ENCODE data around the gene LPCAT1.

The LPCAT1 gene

DNA sequence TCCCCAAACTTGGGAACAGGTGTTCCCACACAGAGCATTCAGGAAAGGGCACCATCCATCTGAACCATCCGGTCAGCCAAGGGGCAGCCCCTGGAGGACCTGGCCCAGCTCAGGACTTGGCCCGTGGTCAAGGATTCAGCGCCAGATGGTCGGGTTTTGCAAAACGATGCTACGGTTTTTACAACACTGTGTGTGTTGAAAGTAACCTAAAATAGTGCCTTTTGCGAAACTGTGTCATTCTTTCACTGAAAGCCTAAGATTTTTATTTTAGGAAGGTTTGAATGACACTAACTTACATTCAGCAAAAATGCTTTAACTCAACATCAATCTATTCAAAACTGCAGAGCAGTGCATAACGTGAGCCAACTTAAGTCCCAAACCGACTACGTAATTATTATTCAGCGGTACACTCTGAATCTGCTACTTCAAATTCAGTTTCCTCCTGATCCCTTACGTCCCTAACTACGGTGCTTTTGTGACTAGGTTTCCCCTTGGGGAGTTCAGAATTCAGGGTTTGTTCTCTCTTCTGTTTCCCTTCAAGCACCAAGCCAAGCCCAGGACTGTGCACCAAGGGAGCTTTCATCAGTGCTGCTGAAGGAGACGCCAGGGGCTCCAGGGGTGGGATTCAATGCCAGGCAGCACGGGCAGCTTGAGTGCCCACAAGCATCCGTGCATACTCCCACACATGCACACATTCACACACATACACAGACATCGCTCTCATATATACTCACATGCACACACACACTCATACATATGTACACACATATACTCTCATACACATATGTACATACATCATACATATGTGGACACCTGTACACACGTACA lies 25.8 kb downstream of the LPCAT1 start:
- DNase-seq (ENCODE audit: low read depth, low spot score), result no peak

DNA sequence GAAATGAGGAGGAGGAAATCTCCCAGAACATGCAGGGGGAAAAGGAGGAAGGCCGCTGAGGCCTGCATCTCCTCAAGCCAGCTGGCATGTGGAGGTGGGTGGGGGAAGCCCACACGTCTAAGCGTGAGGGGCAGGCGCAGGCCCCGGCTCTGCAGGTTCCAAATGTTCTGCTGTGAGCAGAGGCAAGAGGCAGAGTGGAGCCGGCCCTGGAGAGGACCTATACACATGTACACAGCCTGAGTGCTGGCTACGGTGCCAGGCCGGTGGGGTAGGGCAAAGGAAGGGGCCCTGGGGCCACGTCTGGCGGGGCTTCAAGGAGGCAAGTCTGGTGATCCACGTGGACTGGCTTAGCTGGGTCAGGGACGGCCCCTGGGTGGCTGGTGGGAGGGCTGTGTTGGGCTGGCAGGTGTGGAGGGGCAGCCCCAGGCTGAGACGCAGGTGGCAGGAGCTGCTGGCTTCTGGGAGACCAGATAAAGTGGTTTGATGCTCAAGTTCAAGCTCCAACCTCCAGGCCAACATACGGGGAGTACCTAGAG lies 26.4 kb downstream of the LPCAT1 start:
- no peak for DNase-seq (ENCODE audit: low read depth, low spot score)

DNA sequence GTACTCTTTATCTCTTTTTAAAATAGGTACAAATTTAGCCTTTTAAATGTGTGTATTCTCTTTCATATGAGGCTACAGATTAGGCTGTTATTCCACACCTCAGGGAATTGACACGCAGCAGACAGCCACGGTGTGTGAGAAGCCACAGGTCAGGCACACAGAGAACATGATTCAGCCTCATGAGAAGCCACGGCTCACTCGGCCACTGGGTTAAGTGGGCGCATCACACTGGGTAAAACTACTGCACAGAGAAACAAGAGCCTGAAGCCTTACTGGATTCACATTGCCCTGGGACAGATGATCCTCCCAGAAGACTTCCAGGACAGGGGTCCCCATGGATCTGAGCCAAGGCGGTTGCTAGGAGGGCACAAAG lies 28.2 kb downstream of the LPCAT1 start:
- DNase-seq (ENCODE audit: low read depth, low spot score), result no peak

DNA sequence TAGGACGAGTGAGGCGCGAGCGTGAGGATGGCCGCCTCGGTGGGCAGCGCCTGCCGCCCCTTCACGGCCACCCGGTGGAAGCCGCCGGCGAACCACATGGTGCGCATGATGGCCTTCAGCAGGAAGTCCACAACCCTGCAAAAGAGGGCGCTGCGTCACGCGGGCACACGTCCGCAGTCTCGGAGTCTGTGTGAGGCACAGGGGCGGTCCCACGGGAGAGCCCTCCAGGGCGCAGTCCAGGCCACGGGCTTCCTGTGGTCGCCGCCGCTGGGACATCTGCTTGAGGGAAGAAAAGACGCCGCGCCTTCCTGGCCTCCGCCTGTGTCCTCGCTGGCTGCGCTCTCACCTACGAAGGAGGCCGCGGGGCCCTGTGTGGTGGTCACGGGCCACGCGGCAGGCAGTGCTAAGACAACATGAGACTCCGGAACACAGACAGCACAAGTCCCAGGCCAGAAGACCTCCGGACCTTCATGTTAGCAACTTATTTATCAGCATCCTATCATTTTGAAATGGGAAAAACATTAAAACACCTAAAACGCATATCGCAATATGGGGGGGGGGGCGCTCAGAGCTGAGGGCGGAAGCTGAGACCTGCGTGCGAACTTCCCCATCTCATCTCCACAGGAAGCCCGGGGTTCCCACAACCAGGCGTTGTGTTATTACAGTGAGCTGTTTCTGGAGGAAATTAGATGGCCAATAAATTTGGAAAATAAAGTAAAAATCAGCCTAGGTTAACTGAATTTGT lies 28.8 kb downstream of the LPCAT1 start:
- no peak for DNase-seq (ENCODE audit: low read depth, low spot score)

DNA sequence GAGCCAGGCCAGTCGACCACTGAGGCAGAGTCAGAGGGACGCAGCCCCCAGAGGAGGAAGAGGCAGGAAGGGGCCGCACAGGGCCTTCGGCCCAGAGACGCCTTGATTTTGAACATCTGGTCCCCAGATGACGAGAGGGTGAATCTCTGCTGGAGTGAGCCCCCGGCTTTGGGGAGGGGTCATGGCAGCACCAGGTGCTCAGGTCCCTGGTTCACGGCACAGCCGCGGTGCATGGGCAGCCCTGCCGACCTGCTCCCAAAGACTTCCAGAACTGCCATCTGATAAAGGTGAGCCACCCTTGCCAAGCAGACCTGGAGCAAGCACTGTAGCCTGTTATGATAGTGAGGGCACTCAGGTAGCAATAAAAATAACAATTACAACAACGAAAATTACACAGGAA lies 29.8 kb downstream of the LPCAT1 start:
- DNase-seq (ENCODE audit: low read depth, low spot score), result no peak

DNA sequence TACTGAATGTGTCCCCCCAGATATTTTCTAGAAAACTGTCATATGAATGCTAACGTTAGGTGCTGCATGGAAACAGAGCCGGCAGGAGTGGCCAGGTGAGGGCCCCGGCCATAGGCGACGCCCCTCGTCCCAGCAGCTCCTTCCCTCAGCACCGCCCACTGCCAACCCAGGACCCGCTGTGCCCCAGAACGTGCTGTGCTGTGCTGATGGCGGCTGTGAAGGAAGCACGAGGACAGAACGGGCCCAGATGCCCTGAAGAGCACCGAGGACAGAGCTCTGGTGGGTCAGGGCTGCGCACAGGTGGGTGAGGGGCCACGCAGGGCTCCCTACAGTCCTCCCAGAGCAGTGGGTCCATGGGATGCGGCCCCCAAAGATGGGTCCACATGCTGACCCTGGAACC lies 30.3 kb downstream of the LPCAT1 start:
- no peak for DNase-seq (ENCODE audit: low read depth, low spot score)

DNA sequence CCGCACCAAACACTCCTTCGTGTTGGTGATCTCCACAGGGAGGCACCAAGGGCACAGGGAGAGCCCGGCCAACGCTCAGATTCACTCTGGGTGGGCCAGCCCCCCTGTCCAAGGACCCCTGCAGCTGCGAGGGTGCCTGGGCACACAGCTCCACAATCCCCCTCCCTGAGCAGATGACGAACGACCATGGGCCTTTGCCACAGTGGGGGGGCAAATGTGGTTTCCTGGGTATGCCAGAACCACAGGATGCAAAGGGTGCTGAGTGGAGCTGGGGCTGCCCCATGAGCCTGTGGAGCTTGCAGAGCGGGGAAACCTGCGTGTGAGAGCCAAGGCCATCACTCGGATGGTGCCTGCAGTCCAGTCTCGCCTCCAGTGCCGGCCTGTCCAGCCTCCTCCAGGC lies 31.0 kb downstream of the LPCAT1 start:
- no peak for DNase-seq (ENCODE audit: low read depth, low spot score)

DNA sequence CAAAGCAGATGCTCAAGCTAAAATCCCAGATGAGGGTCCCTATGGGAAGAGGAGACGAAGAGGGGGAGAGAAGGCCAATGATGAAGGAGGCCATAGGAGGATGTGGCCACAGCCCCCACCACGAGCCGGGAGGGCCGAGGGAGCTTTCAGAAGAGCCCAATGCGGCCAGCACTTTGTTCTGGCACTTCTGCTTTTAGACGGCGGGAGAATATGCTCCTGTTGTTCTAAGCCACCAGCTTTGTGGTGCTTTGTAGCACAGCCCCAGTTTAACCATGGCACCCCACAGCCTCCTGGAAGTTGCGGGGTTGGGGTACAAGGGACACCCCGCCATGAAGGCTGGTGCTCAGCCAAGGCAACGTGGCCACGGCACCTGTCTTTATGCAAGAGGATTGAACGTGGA lies 33.4 kb downstream of the LPCAT1 start:
- no peak for DNase-seq (ENCODE audit: low read depth, low spot score)

DNA sequence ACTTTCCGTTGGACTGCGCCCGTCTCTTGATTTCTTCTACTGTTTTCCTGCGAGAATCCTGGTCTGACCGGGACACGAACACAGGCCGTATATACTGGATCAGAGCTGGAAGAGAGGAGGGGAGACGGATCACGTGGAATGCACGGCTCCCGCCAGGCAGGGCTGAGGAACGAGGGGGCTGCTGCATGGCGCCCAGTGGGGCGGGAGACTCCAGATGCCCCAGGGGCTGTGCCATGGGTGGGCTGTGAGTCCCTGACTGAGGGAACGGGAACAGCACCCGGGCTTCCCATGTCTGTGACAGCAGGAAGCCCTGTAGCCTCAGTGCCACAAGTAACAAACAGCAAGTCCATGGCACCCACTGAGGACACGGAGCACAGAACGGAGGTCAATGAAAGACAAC lies 34.0 kb downstream of the LPCAT1 start:
- DNase-seq (ENCODE audit: low read depth, low spot score), result no peak

DNA sequence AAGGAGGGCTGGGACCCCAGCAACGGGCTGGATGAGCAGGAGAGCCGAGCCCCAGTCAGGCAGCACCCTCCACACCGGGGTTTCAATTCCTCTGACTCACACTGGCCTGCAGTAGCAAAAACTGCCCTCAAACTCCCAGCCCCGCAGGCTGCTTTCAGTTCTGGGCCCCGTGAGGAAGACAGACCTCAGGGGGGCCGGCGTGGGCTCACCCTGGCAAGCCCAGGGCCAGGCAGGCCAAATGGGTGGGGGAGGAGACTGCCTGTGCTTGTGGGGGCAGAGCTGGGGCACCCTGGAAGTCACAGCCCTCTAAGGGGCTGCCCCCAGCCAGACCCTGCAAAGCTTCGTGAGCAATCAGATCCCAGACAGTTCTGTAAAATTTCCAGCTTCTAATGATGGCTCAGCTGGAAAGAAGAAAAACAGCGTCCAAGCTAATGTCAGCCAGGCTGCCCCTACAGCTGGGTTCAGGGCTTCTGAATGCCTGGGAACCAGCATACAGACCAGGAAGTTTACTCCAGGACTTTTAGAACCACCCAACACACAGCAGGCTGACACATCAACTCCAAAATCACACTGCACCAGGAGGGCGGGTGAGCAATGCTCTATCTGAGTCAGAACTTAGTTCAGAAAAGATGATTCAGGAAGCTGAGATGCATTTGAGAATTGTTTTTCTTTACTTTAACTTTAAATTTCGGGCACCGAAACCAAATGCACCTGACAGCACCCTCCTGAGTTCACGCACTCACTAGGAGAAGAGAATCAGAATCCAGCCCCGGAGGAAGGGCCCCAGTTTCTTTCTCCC lies 34.7 kb downstream of the LPCAT1 start:
- DNase-seq (ENCODE audit: low read depth, low spot score), result no peak

DNA sequence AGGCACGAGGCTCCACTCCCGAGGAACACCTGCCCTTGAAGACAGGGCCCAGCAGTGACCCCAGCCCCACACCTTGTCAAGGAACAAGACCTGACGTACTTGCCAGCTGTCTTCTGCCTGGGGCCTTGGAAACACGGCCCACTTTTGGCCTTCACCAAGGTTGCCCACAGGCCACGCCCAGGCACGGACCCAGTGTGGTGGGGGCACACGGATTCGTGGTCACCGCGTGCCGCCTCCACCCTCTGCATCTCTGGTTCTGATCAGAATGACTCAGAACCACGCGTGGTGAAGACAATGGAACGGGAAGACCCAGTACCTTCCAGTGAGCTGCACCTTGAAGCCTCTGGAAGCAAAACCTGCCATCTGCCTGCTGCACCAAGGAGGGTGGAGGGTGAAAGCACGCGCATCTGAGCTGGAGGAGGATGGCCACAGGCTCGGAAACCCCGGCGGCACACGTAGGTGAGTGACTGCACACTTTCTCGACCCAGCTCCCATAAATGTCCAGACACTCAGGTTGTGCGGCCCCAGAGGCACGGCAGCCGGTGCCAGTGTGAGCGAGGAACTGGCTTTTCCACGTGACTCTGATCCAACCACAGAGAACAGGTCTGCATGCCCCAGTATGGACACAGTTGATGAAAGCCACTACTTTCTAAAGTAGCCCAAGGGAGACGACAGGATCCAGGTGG lies 36.5 kb downstream of the LPCAT1 start:
- no peak for DNase-seq (ENCODE audit: low read depth, low spot score)

DNA sequence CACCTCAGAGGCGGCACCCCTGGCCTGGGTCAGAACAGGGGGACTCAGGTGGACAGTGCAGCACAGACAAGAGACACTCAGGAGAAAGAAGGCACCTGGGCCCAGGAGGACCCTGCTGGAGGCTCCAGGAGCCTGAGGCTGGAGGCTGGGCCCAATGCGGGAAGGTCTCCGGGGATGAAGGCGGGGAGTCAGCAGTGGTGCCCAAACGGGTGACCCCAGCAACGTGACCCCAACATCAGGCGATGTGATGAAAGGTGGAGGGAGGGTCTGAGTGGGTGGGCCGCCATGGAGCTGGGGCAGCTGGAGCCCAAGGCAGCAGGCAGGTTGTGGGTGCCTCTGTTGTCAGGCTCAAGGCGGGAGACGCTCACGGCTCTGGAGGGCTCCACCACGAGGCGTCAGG lies 37.5 kb downstream of the LPCAT1 start:
- DNase-seq (ENCODE audit: low read depth, low spot score), result no peak

DNA sequence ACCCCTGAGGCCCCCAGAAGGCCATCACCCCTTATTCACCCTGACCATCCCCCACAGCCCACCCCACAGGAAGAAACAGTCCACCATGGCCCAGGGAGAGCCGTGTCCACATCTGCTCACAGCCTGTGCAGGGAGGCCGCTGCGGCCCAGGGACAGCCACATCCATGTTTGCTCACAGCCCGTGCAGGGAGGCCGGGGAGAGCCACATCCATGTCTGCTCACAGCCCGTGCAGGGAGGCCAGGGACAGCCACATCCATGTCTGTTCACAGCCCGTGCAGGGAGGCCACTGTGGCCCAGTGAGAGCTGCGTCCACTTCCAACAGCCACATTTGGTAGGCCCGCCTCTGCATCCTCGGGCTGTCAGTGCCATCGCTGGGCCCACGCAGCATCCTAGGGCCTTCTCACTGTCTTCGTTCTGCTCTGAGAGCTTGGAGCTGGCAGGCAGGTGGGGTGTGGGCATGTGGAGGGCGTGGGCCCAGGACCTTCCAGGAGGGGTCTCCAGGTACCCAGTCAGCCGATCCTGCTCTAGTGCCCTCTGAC lies 38.1 kb downstream of the LPCAT1 start:
- no peak for DNase-seq (ENCODE audit: low read depth, low spot score)

DNA sequence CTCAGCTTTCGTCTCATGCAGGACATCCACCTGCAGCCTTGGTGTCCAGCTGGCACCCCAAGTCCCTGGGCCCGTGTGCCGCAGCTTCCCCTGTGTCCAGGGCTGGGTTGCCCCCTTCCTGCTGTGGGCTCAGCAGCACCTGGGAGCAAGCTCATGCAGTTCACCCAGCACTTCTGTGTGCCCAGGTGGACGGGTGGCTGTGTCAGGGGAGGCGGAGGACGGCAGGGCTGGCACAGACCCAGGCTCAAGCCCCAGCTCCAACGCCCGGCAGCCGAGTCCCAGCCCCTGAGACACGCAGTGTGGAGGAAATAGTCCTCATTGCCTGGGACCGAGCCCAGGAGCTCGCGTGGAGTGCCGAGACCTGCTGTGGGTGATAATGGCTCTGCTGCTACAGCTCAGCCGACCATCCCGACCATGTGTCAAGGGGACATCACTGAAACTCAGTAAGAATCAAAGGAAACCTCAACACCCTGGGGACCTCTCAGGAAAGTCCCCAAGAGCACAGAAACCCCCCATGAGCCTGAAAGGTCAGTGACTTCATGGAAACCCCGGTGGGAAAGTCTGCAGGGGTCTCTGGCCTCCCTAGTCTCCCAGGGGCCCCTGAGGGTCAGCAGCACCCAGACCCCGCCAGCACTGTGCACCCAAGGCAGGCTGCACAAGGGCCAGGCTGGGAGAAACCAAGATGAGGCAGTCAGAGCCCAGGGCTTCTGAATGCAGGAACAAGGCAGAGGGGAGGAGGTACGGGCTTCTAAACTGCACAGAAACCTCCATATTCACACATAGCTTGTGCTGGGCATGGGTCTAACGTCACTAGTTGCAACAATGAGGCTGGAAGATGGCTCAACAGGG lies 38.8 kb downstream of the LPCAT1 start:
- DNase-seq (ENCODE audit: low read depth, low spot score), result no peak

DNA sequence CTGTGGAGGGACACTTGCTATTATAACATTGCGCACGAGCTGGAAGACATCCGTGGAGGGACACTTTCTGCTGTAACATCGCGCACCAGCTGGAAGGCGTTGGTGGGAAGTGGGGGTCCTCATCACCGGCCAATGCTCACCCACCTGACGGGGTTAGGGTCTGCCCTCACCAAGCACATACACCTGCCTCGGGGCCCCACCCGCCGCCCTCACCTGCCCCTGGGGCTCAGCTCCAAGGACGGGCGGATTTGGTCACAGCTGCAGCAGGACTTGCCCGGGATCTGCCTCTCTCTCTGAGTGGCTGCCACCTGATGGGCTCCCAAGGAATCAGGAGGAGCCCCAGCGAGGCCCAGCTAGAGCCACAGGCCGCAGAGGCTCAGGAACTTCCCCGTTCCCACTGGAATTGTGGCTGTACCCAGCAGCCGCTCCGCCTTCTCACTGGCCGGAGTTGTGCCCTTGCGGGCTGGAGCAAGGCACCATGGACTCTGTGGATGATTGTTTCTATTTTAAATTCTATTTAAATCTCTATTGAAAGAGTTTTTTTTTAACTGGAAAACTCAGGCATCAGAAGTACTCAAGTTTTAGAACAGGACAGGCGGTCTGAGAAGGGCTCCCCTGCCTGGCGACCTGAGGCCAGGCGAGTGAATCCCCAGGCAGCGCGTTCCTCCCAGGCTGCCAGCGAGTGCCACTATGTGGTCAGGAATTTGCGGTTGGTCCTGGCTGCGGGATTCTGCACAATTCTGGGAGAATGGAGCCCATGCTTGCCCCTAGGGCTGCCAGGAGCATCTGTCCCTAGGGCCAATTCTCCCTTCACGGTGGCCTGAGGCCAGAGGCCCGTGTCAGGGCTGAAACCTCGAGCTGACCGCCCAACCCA lies 39.7 kb downstream of the LPCAT1 start:
- no peak for DNase-seq (ENCODE audit: low read depth, low spot score)

DNA sequence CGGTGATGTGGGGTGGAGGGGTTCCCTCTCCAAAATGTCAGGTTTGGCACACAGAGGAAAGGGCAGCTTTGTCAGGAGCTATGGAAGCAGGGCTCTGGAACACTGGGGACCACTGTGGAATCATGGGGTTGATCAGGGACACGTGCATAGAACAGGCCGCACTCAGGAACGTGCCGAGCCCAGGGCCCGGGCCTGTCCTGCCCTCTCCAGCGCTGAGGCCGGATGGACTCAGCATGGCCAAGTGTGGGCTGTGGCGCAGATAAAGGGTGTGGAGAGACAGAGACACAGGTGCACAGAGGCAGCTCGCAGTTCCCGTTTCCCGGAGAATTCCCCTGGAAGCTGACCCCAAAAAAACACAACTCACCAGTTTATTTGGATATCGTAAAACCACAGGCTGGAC lies 40.7 kb downstream of the LPCAT1 start:
- DNase-seq (ENCODE audit: low read depth, low spot score), result no peak

DNA sequence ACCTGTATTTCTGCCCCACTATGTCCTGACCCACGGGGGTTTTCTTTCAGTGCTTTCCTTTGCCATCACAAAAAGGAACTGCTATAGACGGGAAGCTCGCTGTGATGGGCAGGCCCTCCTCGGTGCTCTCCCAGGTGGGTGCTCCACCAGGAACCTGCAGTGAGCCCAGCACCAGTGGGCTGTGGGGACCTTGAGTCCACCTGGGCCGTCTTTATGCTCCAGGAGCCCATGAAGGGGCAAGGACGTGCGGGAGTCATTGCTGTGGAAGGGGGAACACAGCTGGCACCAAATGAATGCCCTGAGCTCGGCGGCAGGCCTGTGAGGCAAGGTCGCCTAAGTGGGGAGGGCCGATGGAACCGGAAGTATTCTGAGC lies 41.8 kb downstream of the LPCAT1 start:
- no peak for DNase-seq (ENCODE audit: low read depth, low spot score)

DNA sequence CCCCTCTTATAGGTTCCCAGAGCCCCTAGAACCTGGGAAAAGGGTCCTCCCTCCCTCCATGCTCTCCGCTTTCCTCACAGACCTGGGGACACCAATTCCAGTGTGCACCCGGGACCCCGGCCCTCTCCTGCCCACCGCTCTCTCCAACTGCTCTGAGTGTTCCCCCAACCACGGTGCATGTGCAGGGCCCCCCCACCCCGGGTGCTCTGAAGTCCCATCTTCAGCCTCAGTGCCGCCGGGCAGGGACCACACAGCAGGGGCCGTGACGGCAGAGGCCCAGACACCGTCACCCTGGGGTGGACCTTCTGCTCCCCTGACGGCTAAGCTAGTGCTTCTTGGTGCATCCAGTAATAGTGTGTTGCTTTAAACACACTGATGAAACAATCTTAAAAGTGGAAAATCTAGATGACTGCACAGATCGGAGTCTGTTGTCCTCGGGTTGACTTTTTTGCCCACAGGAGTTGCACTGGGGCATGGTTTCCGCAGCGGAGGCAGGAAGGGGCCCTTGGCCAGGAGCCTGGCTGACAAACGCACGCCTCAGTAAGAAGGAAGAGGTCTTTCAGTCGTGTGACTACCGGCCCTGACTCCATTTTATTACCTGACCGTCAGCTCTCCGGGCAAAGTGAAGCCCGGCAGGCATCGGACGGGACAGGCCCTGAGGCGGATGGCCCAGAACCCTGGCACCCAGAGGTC lies 42.3 kb downstream of the LPCAT1 start:
- DNase-seq (ENCODE audit: low read depth, low spot score), result no peak

DNA sequence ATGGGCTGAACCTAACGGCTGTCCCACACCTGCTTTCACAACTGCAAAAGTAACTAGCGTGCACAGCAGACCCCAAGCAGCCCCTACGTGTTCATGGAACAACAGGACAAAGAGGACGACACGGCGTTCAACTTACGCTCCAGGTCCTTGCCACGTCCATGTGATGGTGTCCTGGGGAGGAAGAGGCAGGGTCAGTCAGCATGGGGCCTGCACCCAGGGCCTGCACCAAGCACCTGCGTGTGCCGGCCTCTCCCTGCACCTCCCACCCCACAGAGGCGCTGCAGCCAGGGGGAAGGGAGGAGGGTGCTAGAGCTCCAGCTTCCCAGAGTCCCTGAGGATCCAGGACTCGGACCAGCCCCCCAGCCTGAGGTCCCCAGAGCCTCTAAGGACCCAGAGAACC lies 43.0 kb downstream of the LPCAT1 start:
- DNase-seq (ENCODE audit: low read depth, low spot score), result no peak

Measured in ELF-1 (cell line).